Neural cell (in vitro differentiated cells): ENCODE data around the gene PIP4K2C. TPM values are rescaled to one million over a fixed set of nuclear protein-coding genes. Genes with fewer than 3 reads are reported as not detected.

Source experiments
- H2AFZ ChIP-seq: fragments of 200-600, 300-800 bp; sonication (generic), shearing (Covaris generic); 2 replicates; pipeline ENCODE4 v1.6.0; 2014; ENCODE audit warnings: low read depth, mild to moderate bottlenecking, antibody characterized with exemption, low read length, moderate library complexity
- H3F3A ChIP-seq: fragments of 200-600 bp; shearing (Covaris generic); 2 replicates; pipeline ENCODE4 v1.6.1; 2016; ENCODE audit warnings: mild to moderate bottlenecking, moderate library complexity, mixed read lengths, antibody characterized with exemption, low read length; ENCODE audit not compliant: insufficient read depth, poor library complexity, severe bottlenecking
- H3K27ac ChIP-seq: fragments of 200-600, 300-800 bp; sonication (generic), shearing (Covaris generic); 2 replicates; pipeline ENCODE4 v1.5.1; 2014; ENCODE audit warnings: mild to moderate bottlenecking, low read length, moderate library complexity
- H3K27me3 ChIP-seq: fragments of 300-800, 200-600 bp; sonication (generic), shearing (Covaris generic); 2 replicates; pipeline ENCODE4 v1.6.0; 2014; ENCODE audit warnings: mild to moderate bottlenecking, low read depth, low read length, moderate library complexity; ENCODE audit not compliant: insufficient read depth
- H3K36me3 ChIP-seq: fragments of 300-800, 200-600 bp; sonication (generic), shearing (Covaris generic); 2 replicates; pipeline ENCODE4 v1.5.1; 2014; ENCODE audit warnings: mild to moderate bottlenecking, antibody characterized with exemption, low read length, moderate library complexity; ENCODE audit not compliant: insufficient read depth
- H3K4me2 ChIP-seq: fragments of 300-800, 200-600 bp; sonication (generic), shearing (Covaris generic); 2 replicates; pipeline ENCODE4 v1.6.0; 2014; ENCODE audit warnings: mild to moderate bottlenecking, low read length
- H3K4me3 ChIP-seq: fragments of 300-800, 200-600 bp; sonication (generic), shearing (Covaris generic); 2 replicates; pipeline ENCODE4 v1.5.1; 2014; ENCODE audit warnings: mild to moderate bottlenecking, low read length, moderate library complexity
- H3K79me2 ChIP-seq: fragments of 200-600 bp; shearing (Covaris generic); replicated peaks from 2 replicates; pipeline ENCODE4 v1.6.0; 2014; ENCODE audit warnings: mild to moderate bottlenecking, low read length, moderate library complexity; ENCODE audit not compliant: insufficient read depth
- H3K9ac ChIP-seq: fragments of 300-800, 200-600 bp; sonication (generic), shearing (Covaris generic); 2 replicates; pipeline ENCODE4 v1.6.1; 2016; ENCODE audit warnings: mild to moderate bottlenecking, low read length, mixed read lengths
- H3K9me2 ChIP-seq: fragments of 200-600 bp; shearing (Covaris generic); 2 replicates; pipeline ENCODE4 v1.6.1; 2016; ENCODE audit warnings: mild to moderate bottlenecking, low read length, mixed read lengths; ENCODE audit not compliant: insufficient read depth
- H3K9me3 ChIP-seq: fragments of 200-600, 300-800 bp; sonication (generic), shearing (Covaris generic); 2 replicates; pipeline ENCODE4 v1.6.1; 2016; ENCODE audit warnings: mild to moderate bottlenecking, mixed run types, low read length, moderate library complexity, mixed read lengths
- H4K20me1 ChIP-seq: fragments of 200-600 bp; shearing (Covaris generic); 2 replicates; pipeline ENCODE4 v1.6.1; 2016; ENCODE audit warnings: mild to moderate bottlenecking, mixed run types; ENCODE audit not compliant: insufficient read depth
- CTCF ChIP-seq: fragments of 450-650 bp; IDR thresholded peaks from 2 replicates; pipeline ENCODE4 v1.5.1; 2014; ENCODE audit warnings: antibody characterized with exemption, mild to moderate bottlenecking, moderate library complexity; ENCODE audit not compliant: poor library complexity, severe bottlenecking
- EP300 ChIP-seq: fragments of 450-650 bp; conservative IDR thresholded peaks from 2 replicates; pipeline ENCODE4 v1.6.1; 2014; ENCODE audit warnings: antibody characterized with exemption, mild to moderate bottlenecking, moderate library complexity; ENCODE audit not compliant: poor library complexity, severe bottlenecking
- EZH2 ChIP-seq: fragments of 200-600, 300-800 bp; shearing (Covaris generic), sonication (generic); IDR thresholded peaks from 2 replicates; pipeline ENCODE4 v1.6.1; 2014; ENCODE audit warnings: antibody characterized with exemption, low read length, borderline replicate concordance, mild to moderate bottlenecking; ENCODE audit not compliant: insufficient read depth, poor library complexity, severe bottlenecking
- MXI1 ChIP-seq: fragments of 450-650 bp; conservative IDR thresholded peaks from 2 replicates; pipeline ENCODE4 v1.6.1; 2014; ENCODE audit warnings: antibody characterized with exemption, mild to moderate bottlenecking; ENCODE audit not compliant: poor library complexity, severe bottlenecking
- RAD21 ChIP-seq: fragments of 450-650 bp; conservative IDR thresholded peaks from 2 replicates; pipeline ENCODE4 v1.6.1; 2014; ENCODE audit warnings: antibody characterized with exemption, mild to moderate bottlenecking, moderate library complexity
- REST ChIP-seq: IDR thresholded peaks from 2 replicates; pipeline ENCODE4 v1.6.1; 2012; ENCODE audit warnings: borderline replicate concordance
- SMC3 ChIP-seq: fragments of 450-650 bp; conservative IDR thresholded peaks from 2 replicates; pipeline ENCODE4 v1.6.1; 2014; ENCODE audit warnings: antibody characterized with exemption, mild to moderate bottlenecking, moderate library complexity; ENCODE audit not compliant: poor library complexity
- TAF1 ChIP-seq: IDR thresholded peaks from 2 replicates; pipeline ENCODE4 v1.6.1; 2012; ENCODE audit warnings: low read depth
- polyA plus RNA-seq: library from polyadenylated mRNA; depleted of rRNA; stranded (reverse); fragments of >200 nt; gene quantifications from 2 replicates; pipeline ENCODE4 v1.2.3, GENCODE V29; 2014

The PIP4K2C gene
- polyA plus RNA-seq, 1 donor from 2014 or later = 22.1 TPM

GRCh38 chr12:57583008-57583831 is 7.8 kb upstream of the PIP4K2C start:
- Histone ChIP-seq H3K4me2 (no peak overlapping the region), H3F3A (no peaks in the 10 kb centered on the region), H3K36me3 (peaks cover 14% of the 10 kb centered on the region), H2AFZ (no peak overlapping the region), H3K4me3 (no peak overlapping the region), H3K27ac (no peak overlapping the region), H3K9ac (no peak overlapping the region), H4K20me1 (no peaks in the 10 kb centered on the region), H3K9me2 (no peaks in the 10 kb centered on the region), H3K27me3 (no peaks in the 10 kb centered on the region), H3K79me2 (no peaks in the 10 kb centered on the region), H3K9me3 (no peaks in the 10 kb centered on the region)
- TF ChIP-seq REST = no peak
- peak; percentile 95 for TF ChIP-seq CTCF
- TF ChIP-seq EZH2 = no peak
- TF ChIP-seq MXI1 = peak; percentile 14
- peak; percentile 81 for TF ChIP-seq SMC3
- no peak for TF ChIP-seq TAF1
- peak; percentile 84 for TF ChIP-seq RAD21

- no peak overlapping the region for H3K9ac ChIP-seq
- no peak overlapping the region for H3K4me2 ChIP-seq
- H3K9me3 ChIP-seq = no peaks in the 10 kb centered on the region
- H4K20me1 ChIP-seq = no peaks in the 10 kb centered on the region
- H3K27me3 ChIP-seq = no peaks in the 10 kb centered on the region
- H3K9me2 ChIP-seq = no peaks in the 10 kb centered on the region
- no peak overlapping the region for H2AFZ ChIP-seq
- no peak overlapping the region for H3K4me3 ChIP-seq
- TF ChIP-seq EP300 = no peak
- no peak for TF ChIP-seq RAD21
- no peak for TF ChIP-seq MXI1
- TF ChIP-seq EZH2 = no peak
- no peak for TF ChIP-seq REST
- no peaks in the 10 kb centered on the region for H3F3A ChIP-seq
- H3K36me3 ChIP-seq = peaks cover 9% of the 10 kb centered on the region
- no peaks in the 10 kb centered on the region for H3K79me2 ChIP-seq
- H3K27ac ChIP-seq = no peak overlapping the region
Measured at GRCh38 chr12:57584050-57584449, 6.9 kb upstream of the PIP4K2C start.
